ENCODE results near the gene CMTR1.
"Not testable (repeated sequence)": the region's sequence is repeated elsewhere in the genome, so short reads cannot be mapped to it uniquely, and the experiment has no call there.

Gene CMTR1

GRCh38 chr6:37435373-37435772 is 2.4 kb downstream of the CMTR1 start:
- FAIRE-seq = no peak

GRCh38 chr6:37435816-37436215 is 2.8 kb downstream of the CMTR1 start:
- no peak for FAIRE-seq

GRCh38 chr6:37438930-37439329 is 5.9 kb downstream of the CMTR1 start:
- FAIRE-seq = no peak

GRCh38 chr6:37441651-37442050 is 8.6 kb downstream of the CMTR1 start:
- no peak for FAIRE-seq

- FAIRE-seq = no peak
These were observed 9.6 kb downstream of the CMTR1 start for GRCh38 chr6:37442416-37443215.

GRCh38 chr6:37443216-37443542 is 10.2 kb downstream of the CMTR1 start:
- FAIRE-seq = not testable (repeated sequence)

- FAIRE-seq = no peak
These were observed 17.0 kb downstream of the CMTR1 start for GRCh38 chr6:37449984-37450383.

- FAIRE-seq = no peak
These were observed 18.6 kb downstream of the CMTR1 start for GRCh38 chr6:37451441-37452193.

GRCh38 chr6:37452522-37452921 is 19.5 kb downstream of the CMTR1 start:
- FAIRE-seq = no peak

GRCh38 chr6:37454420-37455140 is 21.6 kb downstream of the CMTR1 start:
- no peak for FAIRE-seq

GRCh38 chr6:37456126-37456525 is 23.1 kb downstream of the CMTR1 start:
- no peak for FAIRE-seq

GRCh38 chr6:37456816-37457560 is 24.0 kb downstream of the CMTR1 start:
- no peak for FAIRE-seq

- no peak for FAIRE-seq
These were observed 27.2 kb downstream of the CMTR1 start for GRCh38 chr6:37459981-37460800.

- no peak for FAIRE-seq
These were observed 27.8 kb downstream of the CMTR1 start for GRCh38 chr6:37460805-37461204.

GRCh38 chr6:37463110-37463509 is 30.1 kb downstream of the CMTR1 start:
- no peak for FAIRE-seq

- no peak for FAIRE-seq
These were observed 34.7 kb downstream of the CMTR1 start for GRCh38 chr6:37467718-37468117.

GRCh38 chr6:37473364-37474095 is 40.5 kb downstream of the CMTR1 start:
- no peak for FAIRE-seq

- no peak for FAIRE-seq
These were observed 41.3 kb downstream of the CMTR1 start for GRCh38 chr6:37474316-37474715.

- FAIRE-seq = no peak
These were observed 44.2 kb downstream of the CMTR1 start for GRCh38 chr6:37477191-37477590.

GRCh38 chr6:37477656-37478435 is 44.8 kb downstream of the CMTR1 start:
- FAIRE-seq = no peak

- FAIRE-seq = no peak
These were observed 45.8 kb downstream of the CMTR1 start for GRCh38 chr6:37478827-37479226.

All from A204.1 (cell line).